ENCODE data around the gene BTN2A1.
"Not testable (repeated sequence)": the region's sequence is repeated elsewhere in the genome, so short reads cannot be mapped to it uniquely, and the experiment has no call there.

- TF ChIP-seq CTCF, POLR2A (IDR thresholded peaks at IDR 0.05): not testable (repeated sequence)
Observed at GRCh38 chr6:26418795-26419194, 39.0 kb upstream of the BTN2A1 start.
